Measurements from ENCODE around the gene WDR33. TPM values are rescaled to one million over a fixed set of nuclear protein-coding genes. Genes with fewer than 3 reads are reported as not detected.

Gene WDR33
- total RNA-seq, 2 experiments from 2014 or later, result 61.1 to 63.2 TPM

Other genes starting within 250 kb of the WDR33 start
- gene GPR17, start 165.0 kb downstream of the WDR33 start, total RNA-seq, result not detected
- 10 to 100 TPM; 14.6 to 15.5 TPM for gene LIMS2, start 135.6 kb downstream of the WDR33 start, total RNA-seq
- gene SFT2D3, start 109.7 kb downstream of the WDR33 start, total RNA-seq, result 1 to 10 TPM; 3.1 to 3.3 TPM
- gene POLR2D, start 47.0 kb upstream of the WDR33 start, total RNA-seq, result 10 to 100 TPM; 67.6 to 70.8 TPM
- 10 to 100 TPM; 12.7 to 13.1 TPM for gene AMMECR1L, start 74.8 kb upstream of the WDR33 start, total RNA-seq
- 10 to 100 TPM; 20.4 to 20.5 TPM for gene SAP130, start 216.9 kb upstream of the WDR33 start, total RNA-seq

Data from activated naive CD4-positive, alpha-beta T cell treated with anti-CD3 and anti-CD28 coated beads for 36 hours (primary cell).